RWPE1 (cell line): ENCODE data around the gene TSPAN5.
A peak's percentile ranks its signal among the peaks of the same experiment; 100 is the strongest.

Source experiments
- CTCF ChIA-PET: fragments of 350-600 bp; sonication (Branson Sonifier 250); formaldehyde crosslinking; extraction: SDS; loops from one replicate; lab custom pipeline; 2021; lab: Yijun Ruan, JAX
- POLR2A ChIA-PET: fragments of 400-600 bp; formaldehyde crosslinking; extraction: SDS; loops from one replicate; lab custom pipeline; 2020; ENCODE audit warnings: antibody characterized with exemption; ENCODE audit not compliant: low non-redundant PET; lab: Yijun Ruan, JAX
- DNase-seq: peaks from one replicate; pipeline ENCODE4 v3.0.0; 2012; ENCODE audit warnings: low spot score
- H3K27ac ChIP-seq: fragments of 450-650 bp; 2 replicates; pipeline ENCODE4 v1.5.1; 2017
- CTCF ChIP-seq: fragments of 450-650 bp; conservative IDR thresholded peaks from 2 replicates; pipeline ENCODE4 v1.5.1; 2017; ENCODE audit warnings: low read depth, mild to moderate bottlenecking

TSPAN5 gene

GRCh38 chr4:98546910-98547594 is 111.4 kb downstream of the TSPAN5 start:
- POLR2A ChIA-PET: no interaction called here
- DNase-seq: no peak
- CTCF ChIA-PET: no interaction called here

DNA sequence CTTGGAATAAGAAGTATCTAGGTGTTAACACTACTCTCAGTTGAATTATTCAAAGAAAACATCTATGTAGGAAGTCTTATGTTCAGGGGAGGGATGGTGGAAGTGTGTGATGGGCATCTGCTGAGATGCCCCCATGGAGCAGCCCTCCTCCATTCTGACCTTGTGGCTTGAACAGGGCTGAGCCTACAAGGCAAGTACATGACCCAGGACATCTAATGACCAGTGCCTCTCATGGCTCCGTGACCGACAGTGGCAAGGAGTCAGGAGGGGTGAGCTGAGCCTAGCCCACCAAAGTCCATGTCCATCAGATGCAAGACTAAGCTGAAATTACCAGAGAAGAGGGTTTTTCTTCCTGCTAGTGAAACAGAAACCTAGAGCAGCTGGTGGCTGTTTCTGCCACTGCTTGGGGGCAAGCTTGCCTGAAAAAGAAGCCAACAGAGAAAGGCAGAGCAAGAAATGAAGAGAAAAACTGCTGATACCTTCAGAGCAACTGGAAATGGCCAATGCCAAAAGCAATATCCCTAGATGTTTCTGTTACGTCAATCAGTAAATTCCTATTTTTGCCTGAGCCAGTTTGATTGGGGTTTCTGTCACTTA is 113.5 kb downstream of the TSPAN5 start:
- TF ChIP-seq CTCF: no peak
- CTCF ChIA-PET: no interaction called here

More at GRCh38 chr4:98546910-98547594, 111.4 kb downstream of the TSPAN5 start:
- H3K27ac ChIP-seq: peak overlapping the region; percentile 72
- TF ChIP-seq CTCF: no peak

GRCh38 chr4:98544141-98544817 is 114.1 kb downstream of the TSPAN5 start:
- CTCF ChIA-PET: no interaction called here
- POLR2A ChIA-PET: no interaction called here
- no peak overlapping the region for H3K27ac ChIP-seq
- no peak for TF ChIP-seq CTCF
- DNase-seq: no peak

More for the DNA sequence above, 113.5 kb downstream of the TSPAN5 start:
- DNase-seq: no peak
- H3K27ac ChIP-seq: no peak overlapping the region
- POLR2A ChIA-PET: no interaction called here

DNA sequence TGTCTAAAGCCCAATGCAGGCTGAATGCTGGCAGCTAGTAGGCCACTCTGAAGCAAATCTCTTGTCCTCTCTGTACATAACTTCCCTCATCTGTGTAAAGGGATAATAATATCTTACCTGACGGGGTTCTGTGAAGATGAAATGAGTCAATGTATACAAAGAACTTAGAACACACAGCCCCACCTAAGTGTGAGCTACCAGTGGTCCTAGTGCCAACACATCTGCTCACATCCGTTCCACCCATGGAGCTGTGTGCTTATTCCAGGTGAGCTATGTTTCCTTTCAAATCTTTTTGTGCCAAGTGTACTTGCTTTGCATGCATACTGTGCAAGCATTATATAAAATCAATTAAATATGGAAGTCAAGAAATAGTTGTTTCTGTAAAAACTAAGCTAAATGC is 116.4 kb downstream of the TSPAN5 start:
- H3K27ac ChIP-seq: no peak overlapping the region
- POLR2A ChIA-PET: no interaction called here
- no peak for DNase-seq
- CTCF ChIA-PET: interaction anchor here (0.5 kb wide), 1 partner anchor 113 kb away, joined by 3 read pairs; no protein-coding TSS in a partner anchor
- TF ChIP-seq CTCF: no peak

GRCh38 chr4:98540803-98541202 is 117.6 kb downstream of the TSPAN5 start:
- H3K27ac ChIP-seq: peak overlapping the region; percentile 68; the same call in 1 of the 2 replicates
- ChIA-PET CTCF (no interaction called here), POLR2A (no interaction called here)
- DNase-seq: no peak
- TF ChIP-seq CTCF: no peak

GRCh38 chr4:98539741-98540140 is 118.7 kb downstream of the TSPAN5 start:
- ChIA-PET CTCF (interaction anchor here (0.7 kb wide), 1 partner anchor 89 kb away, joined by 3 read pairs; no protein-coding TSS in a partner anchor), POLR2A (no interaction called here)
- no peak for DNase-seq
- no peak overlapping the region for H3K27ac ChIP-seq
- no peak for TF ChIP-seq CTCF
